Loucy (cell line): Measurements from ENCODE around the gene C15orf40.

ENCODE experiments used
- H2AFZ ChIP-seq: fragments of 200-600 bp; sonication (generic); 2 replicates; pipeline ENCODE4 v1.6.0; 2016; ENCODE audit warnings: antibody characterized with exemption, mild to moderate bottlenecking, low read length, moderate library complexity
- H3F3A ChIP-seq: fragments of 200-600 bp; 2 replicates; pipeline ENCODE4 v1.6.0; 2016; ENCODE audit warnings: antibody characterized with exemption, low read depth, mild to moderate bottlenecking
- H3K27me3 ChIP-seq: fragments of 200-600 bp; sonication (generic); 2 replicates; pipeline ENCODE4 v1.6.1; 2014; ENCODE audit warnings: low read length, mild to moderate bottlenecking; ENCODE audit not compliant: insufficient read depth, poor library complexity, severe bottlenecking
- H3K36me3 ChIP-seq: fragments of 200-600 bp; sonication (generic); 2 replicates; pipeline ENCODE4 v1.6.1; 2016; ENCODE audit warnings: low read length; ENCODE audit not compliant: insufficient read depth
- H3K4me1 ChIP-seq: fragments of 200-600 bp; sonication (generic); 2 replicates; pipeline ENCODE4 v1.5.1; 2014; ENCODE audit warnings: low read length, mild to moderate bottlenecking; ENCODE audit not compliant: insufficient read depth, poor library complexity, severe bottlenecking
- H3K4me2 ChIP-seq: fragments of 200-600 bp; sonication (generic); 2 replicates; pipeline ENCODE4 v1.6.0; 2014; ENCODE audit warnings: antibody characterized with exemption, low read length, low read depth, mild to moderate bottlenecking; ENCODE audit not compliant: poor library complexity, severe bottlenecking
- H3K4me3 ChIP-seq: fragments of 200-600 bp; sonication (generic); 2 replicates; pipeline ENCODE4 v1.5.1; 2014; ENCODE audit warnings: low read length, mild to moderate bottlenecking, mixed read lengths; ENCODE audit not compliant: poor library complexity, severe bottlenecking
- H3K79me2 ChIP-seq: fragments of 200-600 bp; sonication (generic); 2 replicates; pipeline ENCODE4 v1.6.1; 2014; ENCODE audit warnings: low read length; ENCODE audit not compliant: insufficient read depth
- H3K9ac ChIP-seq: fragments of 200-600 bp; sonication (generic); 2 replicates; pipeline ENCODE4 v1.6.0; 2014; ENCODE audit warnings: mild to moderate bottlenecking, low read depth, low read length, moderate library complexity; ENCODE audit not compliant: poor library complexity, severe bottlenecking
- H3K9me2 ChIP-seq: fragments of 200-600 bp; sonication (generic); replicated peaks from 2 replicates; pipeline ENCODE4 v1.6.1; 2016; ENCODE audit warnings: low read depth, low read length, mixed read lengths
- H3K9me3 ChIP-seq: fragments of 200-600 bp; sonication (generic); 2 replicates; pipeline ENCODE4 v1.6.1; 2014; ENCODE audit warnings: mild to moderate bottlenecking, antibody characterized with exemption, low read length, low read depth; ENCODE audit not compliant: insufficient read depth
- H4K20me1 ChIP-seq: fragments of 200-600 bp; sonication (generic); 2 replicates; pipeline ENCODE4 v1.6.0; 2014; ENCODE audit warnings: antibody characterized with exemption, low read length, mild to moderate bottlenecking; ENCODE audit not compliant: insufficient read depth, poor library complexity, severe bottlenecking
- EZH2phosphoT487 ChIP-seq: fragments of 200-600 bp; IDR thresholded peaks from 2 replicates; pipeline ENCODE4 v1.6.1; 2018; ENCODE audit warnings: antibody characterized with exemption, mild to moderate bottlenecking, moderate library complexity, borderline replicate concordance
- TF ChIP-seq, protein P1 (sequence below): fragments of 200-600 bp; sonication (generic); conservative IDR thresholded peaks from 2 replicates; pipeline ENCODE4 v1.5.1; 2014; ENCODE audit warnings: mild to moderate bottlenecking, antibody characterized with exemption, low read length

C15orf40 gene

DNA sequence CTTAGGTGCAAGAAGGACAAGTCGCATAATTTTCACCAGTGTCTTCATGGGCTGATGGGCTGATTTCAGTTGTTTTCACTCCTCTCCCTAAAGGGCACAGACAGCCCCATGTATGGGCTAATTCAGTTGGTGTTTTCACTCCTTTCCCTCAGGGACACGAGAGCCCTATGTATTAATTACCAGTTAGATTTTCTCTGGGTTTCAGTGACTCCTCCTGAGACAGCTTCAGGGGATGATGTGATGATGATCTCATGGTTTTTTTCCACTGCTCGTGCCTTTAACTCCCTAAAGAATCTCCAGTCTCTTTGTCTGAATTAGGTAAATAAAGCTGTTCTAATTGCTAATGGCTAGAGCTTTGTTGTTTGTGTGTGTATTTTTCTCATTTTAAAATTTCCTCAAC, 15.5 kb downstream of the C15orf40 start:
- TF ChIP-seq, protein P1, sequence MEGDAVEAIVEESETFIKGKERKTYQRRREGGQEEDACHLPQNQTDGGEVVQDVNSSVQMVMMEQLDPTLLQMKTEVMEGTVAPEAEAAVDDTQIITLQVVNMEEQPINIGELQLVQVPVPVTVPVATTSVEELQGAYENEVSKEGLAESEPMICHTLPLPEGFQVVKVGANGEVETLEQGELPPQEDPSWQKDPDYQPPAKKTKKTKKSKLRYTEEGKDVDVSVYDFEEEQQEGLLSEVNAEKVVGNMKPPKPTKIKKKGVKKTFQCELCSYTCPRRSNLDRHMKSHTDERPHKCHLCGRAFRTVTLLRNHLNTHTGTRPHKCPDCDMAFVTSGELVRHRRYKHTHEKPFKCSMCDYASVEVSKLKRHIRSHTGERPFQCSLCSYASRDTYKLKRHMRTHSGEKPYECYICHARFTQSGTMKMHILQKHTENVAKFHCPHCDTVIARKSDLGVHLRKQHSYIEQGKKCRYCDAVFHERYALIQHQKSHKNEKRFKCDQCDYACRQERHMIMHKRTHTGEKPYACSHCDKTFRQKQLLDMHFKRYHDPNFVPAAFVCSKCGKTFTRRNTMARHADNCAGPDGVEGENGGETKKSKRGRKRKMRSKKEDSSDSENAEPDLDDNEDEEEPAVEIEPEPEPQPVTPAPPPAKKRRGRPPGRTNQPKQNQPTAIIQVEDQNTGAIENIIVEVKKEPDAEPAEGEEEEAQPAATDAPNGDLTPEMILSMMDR = no peak
- no peak for TF ChIP-seq EZH2phosphoT487
- no peak overlapping the region for H3K4me2 ChIP-seq
- H3K9me2 ChIP-seq = no peaks in the 10 kb centered on the region
- H3K36me3 ChIP-seq = no peaks in the 10 kb centered on the region
- no peaks in the 10 kb centered on the region; the same call in 1 of the 2 replicates for H3K79me2 ChIP-seq
- H3K27me3 ChIP-seq = no peaks in the 10 kb centered on the region
- H4K20me1 ChIP-seq = peaks cover 1% of the 10 kb centered on the region
- H3K4me1 ChIP-seq = peaks cover 3% of the 10 kb centered on the region
- no peaks in the 10 kb centered on the region for H3K9me3 ChIP-seq
- H3K4me3 ChIP-seq = no peak overlapping the region
- H2AFZ ChIP-seq = no peak overlapping the region
- H3K9ac ChIP-seq = no peak overlapping the region
- H3F3A ChIP-seq = no peaks in the 10 kb centered on the region

DNA sequence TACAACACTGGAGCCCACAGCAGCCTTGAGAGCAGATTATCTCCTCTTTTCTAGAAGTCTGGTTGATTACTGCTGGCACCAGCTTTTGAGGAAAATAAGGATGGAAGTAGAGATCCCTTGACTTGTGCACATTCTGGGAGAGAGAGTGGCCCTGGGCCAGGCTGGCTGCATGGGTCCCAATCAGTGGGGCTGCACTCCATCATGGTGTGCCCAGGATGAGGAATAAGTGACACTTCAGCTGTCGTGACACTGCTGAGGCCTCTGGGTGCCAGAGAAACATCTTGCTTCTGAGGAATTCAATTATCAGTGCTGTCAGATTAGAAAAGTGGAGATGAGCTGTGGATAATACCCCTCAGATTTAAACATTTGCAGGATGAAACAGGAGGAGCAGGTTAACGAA, 16.4 kb downstream of the C15orf40 start:
- Histone ChIP-seq H3K79me2 (no peaks in the 10 kb centered on the region; the same call in 1 of the 2 replicates), H3K4me1 (no peaks in the 10 kb centered on the region), H3K36me3 (peaks cover 4% of the 10 kb centered on the region; the same call in 1 of the 2 replicates), H3K27me3 (no peaks in the 10 kb centered on the region), H3K4me2 (no peak overlapping the region), H3F3A (no peaks in the 10 kb centered on the region), H2AFZ (no peak overlapping the region), H3K4me3 (no peak overlapping the region), H3K9me2 (no peaks in the 10 kb centered on the region), H3K9ac (no peak overlapping the region), H4K20me1 (peaks cover 2% of the 10 kb centered on the region), H3K9me3 (no peaks in the 10 kb centered on the region)
- TF ChIP-seq, protein P1 = no peak
- TF ChIP-seq EZH2phosphoT487 = no peak

DNA sequence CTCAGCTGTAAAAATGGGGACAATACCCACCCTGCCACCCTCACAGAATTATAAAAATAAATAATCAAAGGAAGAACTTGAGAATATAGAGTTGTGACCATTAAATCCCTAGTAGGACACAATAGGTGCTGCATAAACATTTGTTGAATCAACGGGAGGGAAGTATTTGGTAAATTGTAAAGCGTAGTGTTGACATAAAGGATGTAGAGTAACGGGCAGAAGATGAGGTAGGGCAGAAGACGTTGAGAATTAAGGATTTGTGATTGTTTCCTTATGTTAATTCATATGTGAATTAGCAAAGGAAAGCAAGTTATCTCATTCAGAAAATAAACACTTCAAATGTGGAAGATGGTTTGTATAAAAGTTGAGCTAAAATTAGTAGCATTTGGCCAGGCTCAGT, 18.3 kb downstream of the C15orf40 start:
- Histone ChIP-seq H3K9me2 (no peaks in the 10 kb centered on the region), H4K20me1 (peaks cover 2% of the 10 kb centered on the region), H3F3A (no peaks in the 10 kb centered on the region), H3K9me3 (no peaks in the 10 kb centered on the region), H3K36me3 (peaks cover 9% of the 10 kb centered on the region; the same call in 1 of the 2 replicates), H3K4me1 (peaks cover 5% of the 10 kb centered on the region), H3K4me2 (no peak overlapping the region), H3K9ac (no peak overlapping the region), H3K4me3 (no peak overlapping the region), H3K27me3 (no peaks in the 10 kb centered on the region), H2AFZ (no peak overlapping the region), H3K79me2 (peaks cover 12% of the 10 kb centered on the region; the same call in 1 of the 2 replicates)
- TF ChIP-seq, protein P1 = no peak
- TF ChIP-seq EZH2phosphoT487 = no peak
